Stimulated activated CD8-positive, alpha-beta memory T cell treated with anti-CD3 and anti-CD28 coated beads, Interleukin-15, amount 100 ng/mL, for 24 hours (primary cell): ENCODE data around the gene LIMS3.
"Not testable (repeated sequence)": the region's sequence is repeated elsewhere in the genome, so short reads cannot be mapped to it uniquely, and the experiment has no call there.

Experiments
- DNase-seq: peaks from one replicate; pipeline ENCODE4 v3.0.0-alpha.2; 2020; ENCODE audit warnings: low read depth

Gene LIMS3

GRCh38 chr2:109927803-109928202 lies 29.3 kb downstream of the LIMS3 start:
- not testable (repeated sequence) for DNase-seq

- not testable (repeated sequence) for DNase-seq
These were observed 30.7 kb downstream of the LIMS3 start for GRCh38 chr2:109929222-109929621.

- DNase-seq = not testable (repeated sequence)
These were observed 38.0 kb downstream of the LIMS3 start for GRCh38 chr2:109936534-109936933.

GRCh38 chr2:109945362-109945761 lies 46.9 kb downstream of the LIMS3 start:
- not testable (repeated sequence) for DNase-seq

GRCh38 chr2:109947262-109947958 lies 48.9 kb downstream of the LIMS3 start:
- not testable (repeated sequence) for DNase-seq

DNA sequence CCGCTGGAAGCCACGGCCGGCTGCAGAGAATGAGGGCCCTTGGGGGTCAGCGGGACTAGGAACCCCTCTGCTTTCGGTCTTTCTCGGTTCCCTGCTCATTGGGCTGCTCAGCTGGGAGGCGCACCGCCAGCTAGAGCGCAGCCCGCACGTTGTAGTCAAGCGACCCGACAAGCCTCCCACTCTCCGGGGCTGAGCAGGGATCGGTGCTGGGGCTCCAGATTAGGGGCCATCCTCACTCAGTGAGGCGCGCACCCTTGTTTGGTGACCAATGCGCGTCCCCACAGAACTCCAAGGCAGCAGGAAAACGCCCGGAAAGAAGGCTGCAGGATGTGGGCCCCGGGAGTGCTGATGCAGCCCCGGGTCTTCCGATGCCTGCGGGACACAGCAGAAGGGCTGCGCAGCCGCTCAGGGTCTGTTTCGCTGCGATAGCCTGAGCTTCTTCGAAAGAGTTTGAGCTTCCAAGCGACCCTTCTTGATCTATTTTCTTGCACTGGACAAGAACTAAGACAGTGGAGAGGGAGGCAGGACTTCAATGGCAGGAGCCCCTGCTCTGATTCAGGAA lies 49.6 kb downstream of the LIMS3 start:
- not testable (repeated sequence) for DNase-seq

GRCh38 chr2:109950146-109950843 lies 51.8 kb downstream of the LIMS3 start:
- DNase-seq = not testable (repeated sequence)

GRCh38 chr2:109963942-109964341 lies 65.5 kb downstream of the LIMS3 start:
- not testable (repeated sequence) for DNase-seq

DNA sequence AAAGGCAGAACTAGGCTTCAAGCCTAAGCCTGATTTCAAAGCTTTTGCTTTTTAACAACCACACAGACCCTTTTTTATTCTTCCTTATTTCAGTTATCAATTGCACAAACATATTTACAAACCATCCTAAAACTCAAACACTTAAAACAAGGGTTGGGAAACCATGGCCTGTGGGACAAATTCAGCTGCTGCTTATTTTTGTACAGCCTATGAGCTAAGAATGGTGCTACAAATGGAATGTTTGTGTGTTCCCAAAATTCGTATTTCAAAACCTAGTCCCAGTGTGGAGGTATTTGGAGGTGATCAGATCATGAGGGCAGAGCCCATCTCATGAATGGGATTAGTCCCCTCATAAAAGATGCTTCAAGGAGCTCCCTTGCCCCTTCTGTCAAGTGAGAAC lies 67.0 kb downstream of the LIMS3 start:
- DNase-seq = not testable (repeated sequence)

DNA sequence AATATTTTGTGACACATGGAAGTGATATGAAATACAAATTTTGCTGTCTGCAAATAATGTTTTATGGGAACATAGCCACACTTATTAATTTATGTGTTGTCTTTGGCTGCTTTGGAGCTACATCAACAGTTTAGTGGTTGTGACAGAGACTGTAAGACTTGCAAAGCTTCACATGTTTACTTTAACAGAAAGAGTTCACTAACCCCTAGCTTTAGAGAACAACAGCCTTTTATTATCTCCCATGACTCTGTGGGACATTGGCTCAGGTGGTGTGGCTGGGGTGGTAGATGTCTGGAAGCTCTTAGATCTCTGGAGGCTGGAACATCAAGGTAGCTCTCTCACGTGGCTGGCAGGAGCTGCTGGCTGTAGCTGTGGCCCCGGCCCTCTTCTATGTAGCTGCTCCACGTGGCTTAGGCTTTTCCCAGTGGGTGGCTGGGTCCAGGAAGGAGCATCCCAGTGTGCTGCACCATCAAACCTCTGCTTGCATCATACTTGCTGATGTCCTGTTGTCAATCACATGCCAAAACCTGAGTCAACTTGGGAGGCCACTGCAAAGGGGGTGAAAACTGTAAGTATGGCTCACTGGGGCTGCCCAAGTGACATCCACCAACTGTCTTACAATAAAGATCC lies 67.7 kb downstream of the LIMS3 start:
- not testable (repeated sequence) for DNase-seq

DNA sequence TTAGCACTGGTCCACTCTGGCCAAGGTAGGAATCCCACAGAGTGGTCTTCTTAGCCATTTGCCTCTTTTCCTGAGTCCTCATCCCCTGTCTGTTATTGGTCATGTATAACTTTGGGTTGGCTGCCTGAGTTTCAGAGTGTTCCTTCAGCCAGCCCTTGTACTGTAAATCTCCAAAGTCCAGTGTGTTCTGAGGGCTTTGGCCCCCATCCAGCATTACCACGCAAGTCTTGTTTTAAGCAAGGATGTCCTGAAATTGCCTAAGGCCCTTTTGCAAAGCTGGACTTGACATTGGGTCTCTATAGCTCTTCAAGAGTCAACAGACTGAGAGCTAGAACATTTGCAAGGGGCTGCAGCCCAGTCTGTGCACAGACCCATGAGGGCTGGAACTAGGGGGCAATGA lies 68.4 kb downstream of the LIMS3 start:
- not testable (repeated sequence) for DNase-seq

GRCh38 chr2:109969864-109970263 lies 71.4 kb downstream of the LIMS3 start:
- not testable (repeated sequence) for DNase-seq

DNA sequence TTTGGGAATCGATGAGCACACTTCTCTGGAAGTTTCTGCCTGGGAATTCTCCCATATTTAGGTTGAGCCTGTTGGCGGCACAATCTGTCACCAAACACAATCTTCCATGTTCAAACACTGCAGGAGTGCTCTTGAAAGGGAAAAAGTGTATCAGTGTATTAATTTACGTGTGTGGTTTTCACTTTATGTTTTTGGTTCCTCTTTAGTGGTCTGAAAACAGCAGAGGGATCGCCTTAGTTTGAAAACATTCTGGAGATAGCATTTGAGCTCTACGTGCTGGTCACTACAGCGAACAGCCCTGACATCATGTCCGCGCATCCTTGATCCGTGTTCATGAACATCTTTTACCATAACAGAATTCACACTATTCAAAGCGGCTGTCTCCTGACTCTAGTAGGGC lies 73.2 kb downstream of the LIMS3 start:
- DNase-seq = not testable (repeated sequence)
